ENCODE data around the gene AK5.

The AK5 gene

GRCh38 chr1:77546890-77547289, 265.1 kb downstream of the AK5 start:
- Histone ChIP-seq H3K27ac (ENCODE audit: low read depth, low read length) (no peak overlapping the region), H3K9me3 (ENCODE audit: control insufficient read depth, insufficient read depth, low read length) (no peaks in the 10 kb centered on the region), H4K20me1 (ENCODE audit: control insufficient read depth, insufficient read depth, low read depth, low read length) (no peaks in the 10 kb centered on the region), H3K36me3 (ENCODE audit: control insufficient read depth, low read length) (no peaks in the 10 kb centered on the region), H3F3A (ENCODE audit: control insufficient read depth, insufficient read depth) (no peaks in the 10 kb centered on the region), H3K79me2 (ENCODE audit: control insufficient read depth, low read length) (no peaks in the 10 kb centered on the region), H3K27me3 (ENCODE audit: control insufficient read depth, low read length) (no peaks in the 10 kb centered on the region; the same call in 1 of the 2 replicates), H3K4me2 (ENCODE audit: low read length) (no peak overlapping the region), H3K9me2 (replicated peaks; ENCODE audit: control insufficient read depth, low read length) (no peaks in the 10 kb centered on the region), H3K4me3 (ENCODE audit: low read length) (no peak overlapping the region), H3K4me1 (ENCODE audit: control insufficient read depth, low read length) (no peaks in the 10 kb centered on the region)
- TF ChIP-seq CTCF (IDR thresholded peaks at IDR 0.05; ENCODE audit: low read depth, low read length, poor library complexity, severe bottlenecking) (no peak), EZH2phosphoT487 (IDR thresholded peaks at IDR 0.05; ENCODE audit: borderline replicate concordance, low read length) (no peak)

- Histone ChIP-seq H3K4me1 (ENCODE audit: control insufficient read depth, low read length) (no peaks in the 10 kb centered on the region), H3K79me2 (ENCODE audit: control insufficient read depth, low read length) (no peaks in the 10 kb centered on the region), H4K20me1 (ENCODE audit: control insufficient read depth, insufficient read depth, low read depth, low read length) (no peaks in the 10 kb centered on the region), H3K27me3 (ENCODE audit: control insufficient read depth, low read length) (no peaks in the 10 kb centered on the region; the same call in 1 of the 2 replicates), H3K27ac (ENCODE audit: low read depth, low read length) (no peak overlapping the region), H3K9me2 (replicated peaks; ENCODE audit: control insufficient read depth, low read length) (no peaks in the 10 kb centered on the region), H3K36me3 (ENCODE audit: control insufficient read depth, low read length) (no peaks in the 10 kb centered on the region), H3K9me3 (ENCODE audit: control insufficient read depth, insufficient read depth, low read length) (no peaks in the 10 kb centered on the region), H3K4me2 (ENCODE audit: low read length) (no peak overlapping the region), H3K4me3 (ENCODE audit: low read length) (no peak overlapping the region), H3F3A (ENCODE audit: control insufficient read depth, insufficient read depth) (no peaks in the 10 kb centered on the region)
- TF ChIP-seq CTCF (IDR thresholded peaks at IDR 0.05; ENCODE audit: low read depth, low read length, poor library complexity, severe bottlenecking) (no peak), EZH2phosphoT487 (IDR thresholded peaks at IDR 0.05; ENCODE audit: borderline replicate concordance, low read length) (no peak)
Observed at GRCh38 chr1:77548285-77548684, 266.5 kb downstream of the AK5 start.

GRCh38 chr1:77550135-77550534, 268.3 kb downstream of the AK5 start:
- Histone ChIP-seq H3K9me2 (replicated peaks; ENCODE audit: control insufficient read depth, low read length) (no peaks in the 10 kb centered on the region), H3F3A (ENCODE audit: control insufficient read depth, insufficient read depth) (no peaks in the 10 kb centered on the region), H3K27ac (ENCODE audit: low read depth, low read length) (no peak overlapping the region), H3K36me3 (ENCODE audit: control insufficient read depth, low read length) (no peaks in the 10 kb centered on the region), H3K4me3 (ENCODE audit: low read length) (no peak overlapping the region), H4K20me1 (ENCODE audit: control insufficient read depth, insufficient read depth, low read depth, low read length) (no peaks in the 10 kb centered on the region), H3K9me3 (ENCODE audit: control insufficient read depth, insufficient read depth, low read length) (no peaks in the 10 kb centered on the region), H3K4me1 (ENCODE audit: control insufficient read depth, low read length) (no peaks in the 10 kb centered on the region), H3K79me2 (ENCODE audit: control insufficient read depth, low read length) (no peaks in the 10 kb centered on the region), H3K4me2 (ENCODE audit: low read length) (no peak overlapping the region), H3K27me3 (ENCODE audit: control insufficient read depth, low read length) (no peaks in the 10 kb centered on the region; the same call in 1 of the 2 replicates)
- TF ChIP-seq CTCF (IDR thresholded peaks at IDR 0.05; ENCODE audit: low read depth, low read length, poor library complexity, severe bottlenecking), result no peak
- no peak for TF ChIP-seq EZH2phosphoT487 (IDR thresholded peaks at IDR 0.05; ENCODE audit: borderline replicate concordance, low read length)
